Stimulated activated CD8-positive, alpha-beta memory T cell treated with anti-CD3 and anti-CD28 coated beads, Interleukin-15, amount 100 ng/mL, for 24 hours (primary cell): ENCODE measurements around the gene SHH.

Experiments
- DNase-seq: peaks from one replicate; pipeline ENCODE4 v3.0.0-alpha.2; 2020; ENCODE audit warnings: low read depth

The SHH gene

DNA sequence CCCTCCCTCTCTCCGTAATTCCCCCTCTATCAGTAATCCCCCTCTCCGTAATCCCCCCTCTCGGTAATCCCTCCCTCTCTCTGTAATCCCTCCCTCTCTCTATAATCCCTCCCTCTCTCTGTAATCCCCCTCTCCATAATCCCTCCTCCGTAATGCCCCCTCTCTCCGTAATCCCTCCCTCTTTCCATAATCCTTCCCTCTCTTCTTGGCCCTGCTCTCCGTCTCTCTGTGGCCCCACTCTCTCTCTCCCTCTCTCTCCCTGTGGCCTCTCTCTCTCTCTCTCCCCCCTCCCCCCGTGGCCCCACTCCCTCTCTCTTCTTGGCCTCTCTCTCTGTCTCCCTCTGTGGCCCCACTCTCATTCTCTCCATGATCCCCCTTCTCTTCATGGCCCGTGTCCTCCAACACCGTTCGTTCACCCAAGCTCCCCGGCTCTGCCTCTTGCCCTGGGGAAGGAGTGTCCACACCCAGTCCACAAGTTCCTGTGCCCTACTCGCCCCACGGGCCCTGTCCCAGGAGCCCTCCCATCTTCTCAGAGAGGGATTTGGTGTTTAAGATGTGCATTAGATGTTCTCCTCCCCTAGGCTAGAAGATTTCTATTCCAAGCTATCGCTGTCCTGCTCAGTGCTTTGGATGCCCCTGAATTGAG is 19.8 kb downstream of the SHH start:
- no peak for DNase-seq

- no peak for DNase-seq
These were observed 20.4 kb downstream of the SHH start for GRCh38 chr7:155791836-155792235.

DNA sequence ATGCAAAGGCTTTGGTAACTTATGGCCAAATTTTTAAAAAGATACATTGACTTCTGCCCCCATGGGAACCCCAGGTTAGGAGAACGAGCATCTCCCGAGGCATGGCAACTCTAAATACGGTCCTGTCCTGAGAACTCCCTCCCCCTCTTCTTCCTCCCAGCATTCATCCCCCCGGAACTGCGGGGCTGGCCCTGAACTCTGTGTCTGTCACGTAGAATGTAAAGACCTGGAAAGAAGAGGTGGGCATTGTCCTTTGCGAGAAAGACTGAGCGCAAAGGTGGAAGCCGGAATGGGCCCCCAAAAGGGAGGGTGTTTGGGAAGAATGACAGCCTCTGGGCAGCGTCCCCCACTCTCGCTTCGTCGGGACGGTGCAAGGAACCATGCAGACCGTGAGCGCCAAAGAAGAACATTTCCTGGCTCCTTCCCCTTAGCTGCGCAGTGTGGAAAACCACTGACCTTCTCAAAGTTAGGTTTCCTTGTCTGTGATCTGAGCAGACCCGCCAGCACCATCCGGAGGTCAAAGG is 21.0 kb downstream of the SHH start:
- DNase-seq: no peak

DNA sequence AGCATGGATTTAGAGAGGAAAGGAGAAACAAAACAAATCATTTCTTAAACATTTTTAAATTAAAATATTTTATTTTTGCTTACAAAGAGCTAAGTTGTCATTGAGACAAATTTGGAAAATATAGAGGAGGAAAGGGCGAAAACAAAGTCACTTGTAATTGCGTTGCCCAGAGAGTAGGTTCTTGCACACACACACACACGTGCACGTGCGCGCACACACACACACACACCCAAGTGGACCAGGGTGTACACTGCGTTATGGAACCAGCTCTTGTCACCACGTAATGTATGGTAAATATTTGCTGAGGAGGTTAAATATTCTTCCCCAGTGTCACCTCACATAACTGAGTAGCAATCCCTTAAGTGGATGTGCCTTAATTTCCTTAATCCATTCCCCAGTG is 21.6 kb downstream of the SHH start:
- no peak for DNase-seq

- no peak for DNase-seq
These were observed 23.1 kb downstream of the SHH start for GRCh38 chr7:155789001-155789725.

DNA sequence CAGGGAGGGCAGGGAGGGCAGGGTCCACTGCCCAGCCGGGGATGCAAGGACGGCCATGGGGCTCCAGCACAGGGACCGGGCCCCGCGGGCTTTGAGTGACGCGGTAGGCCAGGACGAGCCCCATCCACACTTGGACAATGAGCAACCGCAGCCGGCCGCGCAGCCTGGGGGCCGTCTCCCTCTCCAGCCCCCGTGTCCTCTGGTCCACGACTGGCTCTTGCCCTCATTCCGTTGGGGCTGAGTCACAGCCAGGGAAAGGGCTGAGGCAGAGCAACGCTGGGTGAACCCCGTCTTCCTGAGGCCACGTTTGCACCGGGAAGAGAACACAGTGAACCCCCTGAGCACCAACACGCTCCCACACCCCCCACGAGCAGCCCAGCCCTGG is 23.7 kb downstream of the SHH start:
- DNase-seq: no peak

DNA sequence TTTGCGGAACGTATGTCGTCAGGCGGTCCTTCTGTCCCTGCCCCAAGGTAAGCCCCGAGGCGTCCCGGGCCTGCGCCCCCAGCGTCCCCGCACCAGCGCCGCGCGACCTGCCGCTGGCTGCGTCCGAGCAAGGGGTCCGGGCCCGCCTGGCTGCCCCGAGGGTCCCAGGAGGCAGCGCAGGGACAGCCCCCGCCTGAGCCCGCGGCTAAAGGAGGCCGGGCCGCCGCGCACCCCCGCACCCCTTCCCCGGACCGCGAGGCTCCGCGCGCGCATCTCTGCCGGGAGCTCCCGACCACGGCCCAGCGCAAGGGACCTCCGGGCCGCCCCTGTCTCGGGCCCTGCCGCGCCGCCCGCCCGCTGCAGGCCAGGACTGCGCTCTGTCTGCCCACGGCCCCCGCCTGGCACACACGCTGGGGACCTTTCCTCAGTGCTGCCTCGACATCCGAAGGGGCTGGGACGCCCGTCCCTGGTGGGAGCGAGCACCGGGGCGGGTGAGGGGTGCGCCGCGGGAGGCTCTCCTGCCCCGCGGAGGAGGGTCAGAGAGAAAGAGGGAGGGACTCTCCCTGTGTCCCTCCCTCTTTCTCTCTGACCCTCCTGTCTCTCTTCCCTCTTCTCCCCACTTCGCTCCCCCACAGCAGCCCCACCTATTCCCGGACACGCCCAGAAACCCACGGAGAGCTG is 25.0 kb downstream of the SHH start:
- DNase-seq: no peak

DNA sequence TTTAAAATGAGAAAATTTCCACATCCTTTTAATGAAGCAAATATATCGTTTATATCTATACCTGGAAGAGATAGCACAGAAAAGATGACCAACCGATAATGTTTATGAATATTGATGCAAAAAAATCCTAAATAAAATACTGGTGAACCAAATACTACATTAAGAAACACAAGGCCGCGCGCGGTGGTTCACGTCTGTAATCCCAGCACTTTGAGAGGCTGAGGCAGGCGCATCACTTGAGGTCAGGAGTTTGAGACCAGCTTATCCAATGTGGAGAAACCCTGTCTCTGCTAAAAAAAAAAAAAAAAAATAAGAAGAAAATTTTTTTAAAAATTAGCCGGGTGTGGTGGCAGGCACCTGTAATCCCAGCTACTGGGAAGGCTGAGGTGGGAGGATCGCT is 25.8 kb downstream of the SHH start:
- DNase-seq: no peak

DNA sequence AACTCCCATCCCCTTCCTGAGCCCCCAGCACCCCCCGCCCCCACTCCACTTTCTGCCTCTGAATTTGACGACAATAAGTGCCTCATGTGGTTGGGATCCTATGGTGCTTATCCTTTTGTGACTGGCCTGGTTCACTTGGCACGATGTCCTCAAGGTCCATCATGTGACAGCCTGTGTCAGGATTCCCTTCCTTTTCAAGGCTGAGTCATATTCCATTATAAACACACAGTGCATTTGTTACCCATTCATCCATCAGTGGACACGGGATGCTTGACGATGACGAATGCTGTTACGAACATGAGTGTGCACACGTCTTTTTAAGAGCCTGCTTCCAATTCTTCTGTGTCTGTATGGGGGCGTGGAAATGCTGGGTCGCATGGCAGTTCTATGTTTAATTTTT is 26.7 kb downstream of the SHH start:
- DNase-seq: no peak

DNA sequence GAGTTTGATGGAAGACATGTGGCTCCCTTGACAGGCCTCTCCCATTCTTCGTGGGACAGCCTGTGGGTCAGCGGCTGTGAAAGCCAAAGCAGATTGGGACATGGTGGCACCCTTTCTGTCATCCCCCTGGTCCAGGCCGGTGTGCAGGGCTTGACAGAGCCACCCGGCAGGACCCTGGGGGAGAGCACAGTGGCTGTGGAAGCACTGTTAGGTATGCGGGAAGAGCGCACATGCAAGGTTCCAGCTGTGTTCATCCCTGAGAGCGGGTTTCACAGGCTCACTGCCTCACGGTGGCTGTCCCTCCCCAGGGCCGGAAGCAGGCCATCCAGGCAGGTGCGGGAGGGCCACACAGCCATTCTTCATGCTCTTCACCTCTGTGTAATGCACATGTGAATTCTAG is 29.8 kb downstream of the SHH start:
- no peak for DNase-seq

DNA sequence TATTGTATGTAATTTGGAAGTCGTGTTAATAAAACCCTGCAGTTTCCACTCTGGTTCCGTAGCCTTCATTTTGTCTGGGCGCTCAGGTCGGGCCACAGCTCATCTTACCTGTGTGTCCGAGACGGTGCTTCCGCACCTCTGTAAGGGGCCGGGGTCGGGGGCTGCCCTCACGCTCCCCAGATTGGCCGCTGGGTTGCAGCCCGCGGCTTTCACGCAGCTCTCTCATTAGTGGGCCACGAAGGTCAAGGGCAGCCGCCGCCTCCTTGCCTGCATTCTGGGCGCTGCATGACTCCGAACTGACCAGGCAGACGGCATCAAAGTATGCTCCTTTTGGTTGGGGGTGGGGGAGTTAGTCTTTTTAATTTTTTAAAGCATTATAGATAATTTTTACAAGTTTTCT is 30.8 kb downstream of the SHH start:
- no peak for DNase-seq

- DNase-seq: no peak
These were observed 31.4 kb downstream of the SHH start for GRCh38 chr7:155780884-155781283.

DNA sequence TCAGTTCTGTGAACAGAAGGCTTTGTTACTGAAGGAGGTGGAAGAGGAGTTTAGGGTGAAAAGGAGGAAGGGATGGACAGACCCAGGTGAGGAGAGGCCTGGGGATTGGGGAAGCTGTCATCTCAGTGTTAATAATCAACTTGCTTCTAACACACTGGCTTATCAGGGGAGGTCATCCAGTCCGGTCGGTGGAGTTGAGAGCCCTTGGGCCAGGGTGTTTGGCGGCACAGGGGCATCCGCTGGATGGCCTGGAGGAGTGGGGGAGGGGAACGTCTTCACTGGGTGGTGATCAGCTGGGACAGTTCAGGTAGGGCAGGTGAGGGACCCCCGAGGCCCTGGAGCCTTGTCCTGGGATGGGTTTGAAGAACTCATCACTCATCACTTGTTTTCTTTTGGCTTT is 33.9 kb downstream of the SHH start:
- DNase-seq: no peak

DNA sequence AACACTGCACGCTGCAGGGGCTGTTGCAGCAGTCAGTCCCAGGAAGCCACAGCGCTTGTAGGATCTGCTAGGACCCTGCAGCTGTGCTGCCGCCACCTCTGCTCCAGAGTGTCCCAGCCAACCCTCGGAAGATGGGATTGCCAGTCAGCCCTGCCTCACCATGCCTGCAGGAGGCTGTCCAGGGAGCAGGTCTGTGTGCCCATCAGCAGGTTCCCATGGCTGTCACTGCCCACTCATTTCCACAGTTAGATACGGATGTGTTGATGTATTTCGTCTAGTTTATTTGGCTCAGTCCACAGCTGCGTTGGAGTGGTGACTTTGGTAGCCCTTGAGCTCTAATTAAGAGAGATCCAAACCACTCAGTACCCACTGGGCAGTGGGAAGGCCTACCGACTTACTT is 35.7 kb downstream of the SHH start:
- DNase-seq: no peak

GRCh38 chr7:155775691-155776090 is 36.6 kb downstream of the SHH start:
- no peak for DNase-seq

GRCh38 chr7:155774947-155775346 is 37.3 kb downstream of the SHH start:
- DNase-seq: no peak

- no peak for DNase-seq
These were observed 38.7 kb downstream of the SHH start for GRCh38 chr7:155773531-155773930.

GRCh38 chr7:155770241-155770640 is 42.0 kb downstream of the SHH start:
- no peak for DNase-seq

- DNase-seq: no peak
These were observed 42.6 kb downstream of the SHH start for GRCh38 chr7:155769701-155770100.

DNA sequence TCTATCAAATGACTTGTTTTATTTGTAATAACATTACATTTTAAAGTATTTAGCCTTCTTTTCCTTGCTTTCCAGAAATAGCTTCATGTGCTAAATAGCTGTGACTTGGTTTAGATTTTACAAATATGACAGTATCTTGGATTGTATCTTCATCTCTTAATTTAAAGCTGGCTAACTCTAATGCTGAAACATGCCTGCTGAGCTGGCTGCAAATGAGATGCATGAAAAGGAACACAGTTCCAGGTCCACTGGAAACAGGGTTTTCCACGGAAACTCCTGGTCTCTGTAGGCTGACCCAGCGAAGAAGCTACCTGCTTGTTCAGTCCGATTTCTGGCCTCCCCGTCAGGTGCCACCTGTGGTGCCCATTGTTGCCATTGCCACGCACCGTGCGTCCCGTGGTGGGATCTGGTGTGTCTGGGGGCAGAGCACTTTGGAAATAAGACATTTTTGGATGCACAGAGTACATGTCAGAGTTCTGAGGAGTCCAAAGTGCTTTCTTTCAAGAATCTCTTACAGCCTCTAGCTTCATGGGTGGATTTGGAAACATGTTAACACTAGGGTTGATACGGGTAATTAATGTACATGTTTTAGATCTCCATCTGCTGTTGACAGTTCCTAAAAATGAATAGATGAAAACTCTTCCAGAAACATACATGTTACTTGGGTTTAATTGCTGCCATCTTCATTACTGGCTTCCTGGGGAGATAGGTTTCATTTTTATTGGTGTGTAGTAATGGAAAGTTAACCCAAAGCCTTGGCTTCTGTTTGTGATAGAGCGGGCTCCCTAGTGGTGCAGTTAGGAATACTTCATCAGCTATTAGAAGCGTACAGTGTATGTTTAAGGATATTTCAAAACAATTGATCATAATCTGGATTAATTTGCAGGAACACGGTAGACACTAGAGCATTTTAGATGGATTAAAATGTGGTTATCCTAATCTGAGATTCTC is 45.0 kb downstream of the SHH start:
- no peak for DNase-seq

DNA sequence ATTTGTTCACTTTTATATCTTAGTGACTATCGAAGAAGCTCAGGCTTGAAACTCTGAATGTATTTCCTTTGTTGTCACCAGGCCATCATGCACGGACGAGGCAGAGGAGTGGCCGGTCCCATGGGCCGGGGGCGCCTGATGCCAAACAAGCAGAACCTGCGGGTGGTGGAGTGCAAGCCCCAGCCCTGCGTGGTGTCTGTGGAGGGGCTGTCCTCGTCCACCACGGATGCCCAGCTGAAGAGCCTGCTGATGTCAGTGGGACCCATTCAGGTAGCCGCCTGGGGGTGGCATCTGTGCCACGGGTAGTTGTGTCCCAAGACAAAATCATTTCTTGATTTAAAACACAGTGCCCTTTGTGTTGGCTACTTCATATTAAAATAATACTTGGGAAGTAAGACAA is 45.9 kb downstream of the SHH start:
- no peak for DNase-seq

- no peak for DNase-seq
These were observed 46.8 kb downstream of the SHH start for GRCh38 chr7:155765458-155765857.
